H9 (cell line): ENCODE results near the gene OR10V1. TPM values are rescaled to one million over a fixed set of nuclear protein-coding genes. Genes with fewer than 3 reads are reported as not detected.

ENCODE experiments used
- DNase-seq: peaks from one replicate; pipeline ENCODE4 v3.0.0-alpha.2; 2017
- H2AFZ ChIP-seq: one replicate; pipeline ENCODE4 v1.6.1; 2013; ENCODE audit warnings: mild to moderate bottlenecking, low read length, control low read depth, moderate library complexity
- H2AK5ac ChIP-seq: 2 replicates; pipeline ENCODE4 v1.6.1; 2013; ENCODE audit warnings: low read length, control low read depth, mixed read lengths; ENCODE audit not compliant: insufficient read length
- H2BK120ac ChIP-seq: one replicate; pipeline ENCODE4 v1.6.1; 2013; ENCODE audit warnings: low read depth, mild to moderate bottlenecking, low read length, control low read depth, inconsistent platforms; ENCODE audit not compliant: poor library complexity, severe bottlenecking
- H2BK12ac ChIP-seq: 2 replicates; pipeline ENCODE4 v1.6.1; 2013; ENCODE audit warnings: low read length, control low read depth, mixed read lengths, low read depth; ENCODE audit not compliant: insufficient read length
- H2BK15ac ChIP-seq: 2 replicates; pipeline ENCODE4 v1.6.1; 2013; ENCODE audit warnings: low read depth, low read length, control low read depth
- H2BK20ac ChIP-seq: one replicate; pipeline ENCODE4 v1.6.1; 2013; ENCODE audit warnings: low read depth, mild to moderate bottlenecking, low read length, control low read depth, inconsistent platforms; ENCODE audit not compliant: poor library complexity, severe bottlenecking
- H2BK5ac ChIP-seq: 2 replicates; pipeline ENCODE4 v1.6.1; 2013; ENCODE audit warnings: low read length, control low read depth, mixed read lengths; ENCODE audit not compliant: insufficient read length
- H3K14ac ChIP-seq: 2 replicates; pipeline ENCODE4 v1.6.1; 2013; ENCODE audit warnings: low read length, control low read depth; ENCODE audit not compliant: insufficient read depth
- H3K18ac ChIP-seq: 2 replicates; pipeline ENCODE4 v1.6.1; 2013; ENCODE audit warnings: low read depth, mild to moderate bottlenecking, mixed read lengths, low read length, control low read depth; ENCODE audit not compliant: insufficient read length
- H3K23ac ChIP-seq: 2 replicates; pipeline ENCODE4 v1.6.1; 2013; ENCODE audit warnings: low read length, control low read depth, mixed read lengths, low read depth; ENCODE audit not compliant: insufficient read length
- H3K23me2 ChIP-seq: 2 replicates; pipeline ENCODE4 v1.6.1; 2013; ENCODE audit warnings: low read depth, mild to moderate bottlenecking, mixed read lengths, low read length, control low read depth; ENCODE audit not compliant: insufficient read length, poor library complexity, severe bottlenecking
- H3K27ac ChIP-seq: 2 replicates; pipeline ENCODE4 v1.5.1; 2013; ENCODE audit warnings: low read length, control low read depth, mixed read lengths, low read depth; ENCODE audit not compliant: insufficient read length
- H3K27me3 ChIP-seq: 2 replicates; pipeline ENCODE4 v1.6.1; 2013; ENCODE audit warnings: low read length, control low read depth, inconsistent platforms; ENCODE audit not compliant: insufficient read depth
- H3K4ac ChIP-seq: 2 replicates; pipeline ENCODE4 v1.6.1; 2013; ENCODE audit warnings: low read depth, mild to moderate bottlenecking, control low read depth, inconsistent platforms, low read length, moderate library complexity
- H3K4me1 ChIP-seq: 2 replicates; pipeline ENCODE4 v1.6.1; 2013; ENCODE audit warnings: low read length, control low read depth, inconsistent platforms; ENCODE audit not compliant: insufficient read depth
- H3K4me2 ChIP-seq: 2 replicates; pipeline ENCODE4 v1.6.1; 2013; ENCODE audit warnings: low read length, control low read depth, mixed read lengths; ENCODE audit not compliant: insufficient read length, insufficient read depth
- H3K56ac ChIP-seq: 2 replicates; pipeline ENCODE4 v1.6.1; 2013; ENCODE audit warnings: low read depth, mild to moderate bottlenecking, mixed read lengths, low read length, control low read depth; ENCODE audit not compliant: insufficient read length
- H3K79me1 ChIP-seq: 2 replicates; pipeline ENCODE4 v1.6.1; 2013; ENCODE audit warnings: low read depth, mild to moderate bottlenecking, moderate library complexity, low read length, control low read depth, inconsistent platforms; ENCODE audit not compliant: insufficient read depth, poor library complexity, severe bottlenecking
- H3K79me2 ChIP-seq: 2 replicates; pipeline ENCODE4 v1.6.1; 2013; ENCODE audit warnings: low read length, control low read depth, inconsistent platforms; ENCODE audit not compliant: insufficient read depth
- H3K9ac ChIP-seq: 2 replicates; pipeline ENCODE4 v1.6.1; 2013; ENCODE audit warnings: low read length, control low read depth, mixed read lengths; ENCODE audit not compliant: insufficient read length; ENCODE audit errors: extremely low read depth
- H3K9me3 ChIP-seq: one replicate; pipeline ENCODE4 v1.6.1; 2013; ENCODE audit warnings: low read depth, low read length, inconsistent platforms; ENCODE audit not compliant: control insufficient read depth
- H3T11ph ChIP-seq: one replicate; pipeline ENCODE4 v1.6.1; 2013; ENCODE audit warnings: mild to moderate bottlenecking, low read length, control low read depth, inconsistent platforms
- H4K20me1 ChIP-seq: one replicate; pipeline ENCODE4 v1.6.1; 2013; ENCODE audit not compliant: control insufficient read depth, insufficient read length, insufficient read depth
- H4K5ac ChIP-seq: 2 replicates; pipeline ENCODE4 v1.6.1; 2013; ENCODE audit warnings: low read depth, mild to moderate bottlenecking, mixed read lengths, low read length, control low read depth; ENCODE audit not compliant: insufficient read length
- H4K8ac ChIP-seq: replicated peaks from 2 replicates; pipeline ENCODE4 v1.6.1; 2013; ENCODE audit warnings: low read length, control low read depth, mixed read lengths, low read depth; ENCODE audit not compliant: insufficient read length
- H4K91ac ChIP-seq: 2 replicates; pipeline ENCODE4 v1.6.1; 2013; ENCODE audit warnings: low read depth, mild to moderate bottlenecking, moderate library complexity, mixed read lengths, low read length, control low read depth; ENCODE audit not compliant: insufficient read length
- H3K27ac Mint-ChIP-seq, 3 experiments: 2 replicates in 2 of 3; 3 replicates in 1 of 3; pipeline ENCODE4 v1.8.0; 2020 to 2021; ENCODE audit warnings: mixed read lengths in 3 of 3, mild to moderate bottlenecking in 1 of 3, moderate library complexity in 1 of 3
- H3K27me3 Mint-ChIP-seq: 2 replicates; pipeline ENCODE4 v1.8.0; 2021; ENCODE audit warnings: low read depth, mild to moderate bottlenecking, moderate library complexity, mixed read lengths
- H3K36me3 Mint-ChIP-seq, 3 experiments: 2 replicates in 2 of 3; 3 replicates in 1 of 3; pipeline ENCODE4 v1.8.0; 2020 to 2021; ENCODE audit warnings: low read depth in 3 of 3, mixed read lengths in 3 of 3; ENCODE audit not compliant: insufficient read depth in 1 of 3
- H3K4me1 Mint-ChIP-seq, 2 experiments: 2 replicates each; pipeline ENCODE4 v1.8.0; 2020; ENCODE audit warnings: mixed read lengths in 2 of 2
- H3K4me3 Mint-ChIP-seq, 2 experiments: 2 replicates in 1 of 2; 3 replicates in 1 of 2; pipeline ENCODE4 v1.8.0; 2020 to 2021; ENCODE audit warnings: mild to moderate bottlenecking in 2 of 2, mixed read lengths in 2 of 2, moderate library complexity in 1 of 2
- H3K9me3 Mint-ChIP-seq, 2 experiments: 2 replicates in 1 of 2; 3 replicates in 1 of 2; pipeline ENCODE4 v1.8.0; 2020; ENCODE audit warnings: mild to moderate bottlenecking in 2 of 2, mixed read lengths in 2 of 2, moderate library complexity in 1 of 2
- WGBS: extraction: QIAGEN DNeasy Blood & Tissue Kit; methylation state at CpG from one replicate; pipeline ENCODE4 v1.1.7; 2013; ENCODE audit warnings: missing lambda C conversion rate, low lambda C conversion rate, mixed read lengths; ENCODE audit not compliant: insufficient read length; ENCODE audit errors: extremely low coverage; 5-methylcytosine and 5-hydroxymethylcytosine counted together
- total RNA-seq: library from RNA; stranded (reverse); gene quantifications from 2 replicates; pipeline ENCODE4 v1.2.1, GENCODE V29; 2021
- TF ChIP-seq, protein P1 (sequence below): fragments of 200-600 bp; sonication (generic); conservative IDR thresholded peaks from 3 replicates; pipeline ENCODE4 v1.8.0; 2021; ENCODE audit warnings: antibody characterized with exemption, mild to moderate bottlenecking

The OR10V1 gene
- total RNA-seq, 1 experiment from 2014 or later: not detected

DNA sequence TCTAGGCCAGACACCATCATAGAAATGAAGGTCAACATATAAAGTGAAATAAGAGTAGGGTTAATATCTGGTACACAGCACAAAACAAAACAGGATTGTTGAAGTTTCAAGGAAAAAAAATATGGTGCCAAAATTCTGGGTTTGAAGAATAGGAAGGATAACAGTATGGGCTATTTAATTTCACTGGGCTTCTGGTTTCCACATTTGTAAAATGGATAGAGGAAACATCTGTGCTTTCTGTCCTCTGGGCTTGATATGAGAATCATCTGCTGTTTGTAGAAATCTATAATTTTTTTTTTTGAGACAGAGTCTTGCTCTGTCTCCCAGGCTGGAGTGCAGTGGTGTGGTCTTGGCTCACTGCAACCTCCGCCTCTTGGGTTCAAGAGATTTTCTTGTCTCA, 13.8 kb upstream of the OR10V1 start:
- Histone ChIP-seq H2BK12ac (no peak overlapping the region), H4K5ac (no peak overlapping the region), H3K27me3 (no peaks in the 10 kb centered on the region), H4K91ac (no peak overlapping the region), H2BK5ac (no peak overlapping the region), H3K4me1 (no peaks in the 10 kb centered on the region), H3K23me2 (no peaks in the 10 kb centered on the region), H3K9ac (no peak overlapping the region), H2BK15ac (no peak overlapping the region), H3K14ac (no peak overlapping the region), H2BK20ac (no peak overlapping the region), H3K9me3 (no peaks in the 10 kb centered on the region), H2AK5ac (no peak overlapping the region), H2AFZ (no peak overlapping the region), H3K79me2 (no peaks in the 10 kb centered on the region), H2BK120ac (no peak overlapping the region), H4K8ac (no peak overlapping the region), H3K27ac (no peak overlapping the region), H3K23ac (no peak overlapping the region), H3T11ph (no peak overlapping the region), H3K4ac (no peak overlapping the region), H3K18ac (no peak overlapping the region), H3K56ac (no peak overlapping the region), H3K4me2 (no peak overlapping the region), H4K20me1 (no peaks in the 10 kb centered on the region), H3K79me1 (no peaks in the 10 kb centered on the region)
- TF ChIP-seq, protein P1, sequence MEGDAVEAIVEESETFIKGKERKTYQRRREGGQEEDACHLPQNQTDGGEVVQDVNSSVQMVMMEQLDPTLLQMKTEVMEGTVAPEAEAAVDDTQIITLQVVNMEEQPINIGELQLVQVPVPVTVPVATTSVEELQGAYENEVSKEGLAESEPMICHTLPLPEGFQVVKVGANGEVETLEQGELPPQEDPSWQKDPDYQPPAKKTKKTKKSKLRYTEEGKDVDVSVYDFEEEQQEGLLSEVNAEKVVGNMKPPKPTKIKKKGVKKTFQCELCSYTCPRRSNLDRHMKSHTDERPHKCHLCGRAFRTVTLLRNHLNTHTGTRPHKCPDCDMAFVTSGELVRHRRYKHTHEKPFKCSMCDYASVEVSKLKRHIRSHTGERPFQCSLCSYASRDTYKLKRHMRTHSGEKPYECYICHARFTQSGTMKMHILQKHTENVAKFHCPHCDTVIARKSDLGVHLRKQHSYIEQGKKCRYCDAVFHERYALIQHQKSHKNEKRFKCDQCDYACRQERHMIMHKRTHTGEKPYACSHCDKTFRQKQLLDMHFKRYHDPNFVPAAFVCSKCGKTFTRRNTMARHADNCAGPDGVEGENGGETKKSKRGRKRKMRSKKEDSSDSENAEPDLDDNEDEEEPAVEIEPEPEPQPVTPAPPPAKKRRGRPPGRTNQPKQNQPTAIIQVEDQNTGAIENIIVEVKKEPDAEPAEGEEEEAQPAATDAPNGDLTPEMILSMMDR: no peak
- WGBS: no CpG with 5 or more reads among the region's 1 CpG
- Mint-ChIP-seq H3K27ac (no peak overlapping the region), H3K4me3 (no peak overlapping the region), H3K27me3 (no peaks in the 10 kb centered on the region), H3K36me3 (no peaks in the 10 kb centered on the region), H3K9me3 (no peaks in the 10 kb centered on the region), H3K4me1 (no peaks in the 10 kb centered on the region)
- DNase-seq: no peak
